Limb (tissue), 2 donors: ENCODE data around the gene BAIAP2.

Experiments
- DNase-seq, 2 donors: peaks; one replicate each; pipeline ENCODE4 v3.0.0-alpha.2; 2016; ENCODE audit errors: extremely low spot score in 2 of 2

Gene BAIAP2

DNA sequence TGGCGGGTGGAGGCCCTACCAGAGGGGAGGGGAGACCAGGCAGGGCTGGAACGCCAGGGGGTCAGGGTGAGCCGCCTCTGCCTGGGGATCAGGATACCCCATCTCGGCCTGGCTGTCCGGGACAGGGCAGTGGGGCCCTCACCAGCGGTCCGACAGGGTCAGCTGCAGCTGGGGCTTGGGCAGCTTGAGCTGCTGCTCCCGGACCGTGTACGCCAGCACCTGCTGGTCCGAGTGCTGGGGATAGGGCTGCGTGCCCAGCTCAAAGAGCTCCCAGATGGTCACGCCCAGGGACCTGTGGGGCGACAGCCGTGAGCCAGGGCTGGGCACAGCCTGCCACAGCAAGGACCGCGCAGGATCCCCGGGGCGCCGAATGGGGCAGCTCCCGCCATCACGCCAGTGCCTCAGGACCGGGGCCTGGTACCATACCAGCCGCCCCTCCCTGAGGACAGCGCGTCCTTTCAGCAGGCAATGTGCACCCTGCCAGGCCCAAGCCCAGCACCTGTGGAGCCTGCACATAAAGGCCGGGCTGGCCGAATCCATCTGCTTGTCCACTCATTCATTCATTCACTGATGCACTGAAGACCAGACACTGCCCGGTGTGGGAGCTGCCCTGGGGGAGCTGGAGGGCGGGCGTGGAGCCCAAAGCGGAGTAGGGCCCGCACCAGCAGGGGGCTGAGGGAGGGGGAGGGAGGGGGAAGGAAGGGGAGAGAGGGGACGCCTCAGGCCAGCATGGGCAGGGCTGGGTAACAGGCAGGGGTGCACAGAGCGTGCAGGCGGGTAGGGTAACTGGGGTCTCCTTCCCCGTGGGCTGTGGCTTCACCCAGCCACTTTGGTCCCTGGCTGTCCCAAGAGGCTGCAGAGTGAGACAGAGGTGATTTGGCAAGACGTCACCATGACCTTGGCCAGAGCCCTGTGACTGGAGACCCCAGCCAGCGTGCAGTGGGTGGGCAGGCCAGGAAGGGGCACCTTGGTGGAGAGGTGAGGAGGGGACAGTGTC lies 88.4 kb downstream of the BAIAP2 start:
- no peak for DNase-seq

- DNase-seq, result no peak
Measured at GRCh38 chr17:81124377-81124776, 89.4 kb downstream of the BAIAP2 start.

GRCh38 chr17:81125573-81126081 lies 90.7 kb downstream of the BAIAP2 start:
- no peak for DNase-seq

- DNase-seq, result no peak
Measured at GRCh38 chr17:81126281-81127132, 91.6 kb downstream of the BAIAP2 start.

DNA sequence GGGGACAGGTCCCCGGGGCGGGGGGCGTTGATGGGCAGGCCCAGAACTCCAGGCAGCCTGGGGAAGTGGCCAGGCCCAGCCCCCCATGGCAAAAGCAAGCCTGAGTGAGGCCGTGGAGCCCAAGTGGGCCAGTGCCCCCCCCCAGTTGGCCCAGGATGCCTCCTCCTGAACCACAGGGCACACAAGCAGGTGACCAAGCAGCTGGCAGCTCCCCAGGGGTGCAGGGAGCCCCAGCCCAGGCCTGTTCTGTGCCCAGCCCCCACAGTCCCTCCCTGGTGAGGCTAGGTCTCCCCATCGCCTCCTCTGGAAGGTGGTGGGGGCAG lies 92.1 kb downstream of the BAIAP2 start:
- DNase-seq, result no peak

- DNase-seq, result no peak
Measured at GRCh38 chr17:81127526-81128177, 92.7 kb downstream of the BAIAP2 start.

DNA sequence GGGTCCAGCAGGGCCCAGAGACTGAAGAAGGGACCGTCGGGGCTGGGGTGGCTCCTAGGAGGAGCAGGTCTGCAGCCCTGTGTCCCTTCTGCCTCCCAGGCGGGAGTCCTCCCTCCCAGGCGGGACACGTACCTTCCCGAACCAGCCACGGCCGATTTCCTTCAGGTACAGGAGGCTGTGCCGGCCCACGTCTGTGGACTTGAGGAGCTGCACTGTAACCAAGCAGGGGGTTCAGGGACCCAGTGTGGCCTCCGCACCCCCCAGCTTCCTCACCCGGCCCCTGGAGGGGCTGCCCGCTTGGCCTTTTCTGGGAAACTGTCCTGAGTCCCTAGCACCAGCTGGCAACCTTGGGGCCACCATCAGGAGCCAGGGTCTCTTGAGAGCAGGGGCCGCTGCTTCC lies 93.4 kb downstream of the BAIAP2 start:
- DNase-seq, result no peak

GRCh38 chr17:81128774-81129173 lies 93.8 kb downstream of the BAIAP2 start:
- no peak for DNase-seq

DNA sequence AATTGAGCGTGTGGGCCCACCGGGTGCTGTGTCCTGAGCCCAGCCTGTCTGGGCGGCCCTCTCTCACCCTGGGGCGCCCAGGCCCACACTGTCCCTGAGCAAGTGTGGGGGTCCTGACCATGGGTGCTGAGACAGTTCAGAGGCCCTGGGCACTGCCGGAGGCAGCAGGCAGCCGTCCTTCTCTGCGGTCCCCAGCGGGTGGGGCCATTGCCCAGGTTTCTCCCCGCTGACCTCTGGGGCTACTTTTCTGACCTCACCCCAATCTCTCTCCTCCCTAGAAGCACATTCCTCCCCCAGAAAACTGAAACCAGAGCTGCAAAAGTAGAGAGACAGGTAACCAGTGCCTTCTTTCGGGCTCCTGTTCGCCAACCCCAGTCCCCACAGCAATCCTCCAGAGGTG lies 94.3 kb downstream of the BAIAP2 start:
- no peak for DNase-seq

- no peak for DNase-seq
Measured at GRCh38 chr17:81129711-81130367, 94.9 kb downstream of the BAIAP2 start.

DNA sequence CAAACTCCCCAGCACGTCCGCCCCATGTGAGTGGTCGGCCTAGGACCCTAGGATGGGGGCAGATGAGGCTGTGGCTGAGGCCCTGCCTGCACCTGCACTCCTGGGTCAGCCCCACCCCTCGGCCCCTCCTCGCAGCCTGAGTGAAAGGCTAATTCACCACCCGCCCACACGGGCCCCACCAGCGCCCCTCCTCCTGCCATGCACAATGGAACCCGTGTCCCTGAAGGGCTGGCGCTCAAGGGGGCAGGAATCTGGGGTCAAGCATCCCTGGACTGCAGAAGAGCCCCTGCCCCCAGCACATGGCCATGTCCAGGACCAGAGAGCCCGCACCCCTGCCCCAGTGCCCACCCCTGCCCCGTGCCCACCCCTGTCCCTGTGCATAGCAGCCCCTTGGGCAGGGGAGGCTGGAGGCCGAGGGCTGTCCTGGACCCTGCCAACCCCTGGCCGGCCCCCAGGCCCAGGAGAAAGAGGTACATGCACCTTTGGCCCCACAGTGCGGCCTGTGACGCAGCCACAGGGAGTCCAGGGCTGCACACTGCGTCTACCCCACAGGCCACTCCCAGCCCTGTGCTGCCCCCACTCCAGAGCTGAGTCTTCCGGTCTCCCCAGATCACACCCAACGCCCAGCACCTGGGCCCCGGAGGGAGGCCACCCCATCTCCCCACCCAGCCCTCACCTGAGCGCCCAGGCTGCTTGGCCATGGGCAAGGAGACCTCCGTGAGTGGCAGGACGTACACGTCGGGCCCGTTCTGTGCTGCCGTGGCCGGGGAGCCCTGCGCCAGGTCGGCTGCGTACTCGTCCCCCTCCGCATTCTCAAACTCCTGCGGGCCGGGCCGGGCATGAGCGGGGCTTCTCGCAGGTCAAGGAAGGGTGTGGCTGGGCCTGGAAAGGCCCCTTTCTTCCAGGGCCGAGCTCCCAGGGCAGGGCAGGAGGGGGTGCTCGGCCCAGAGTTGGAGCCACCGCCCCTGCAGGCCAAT lies 95.7 kb downstream of the BAIAP2 start:
- DNase-seq, result no peak

DNA sequence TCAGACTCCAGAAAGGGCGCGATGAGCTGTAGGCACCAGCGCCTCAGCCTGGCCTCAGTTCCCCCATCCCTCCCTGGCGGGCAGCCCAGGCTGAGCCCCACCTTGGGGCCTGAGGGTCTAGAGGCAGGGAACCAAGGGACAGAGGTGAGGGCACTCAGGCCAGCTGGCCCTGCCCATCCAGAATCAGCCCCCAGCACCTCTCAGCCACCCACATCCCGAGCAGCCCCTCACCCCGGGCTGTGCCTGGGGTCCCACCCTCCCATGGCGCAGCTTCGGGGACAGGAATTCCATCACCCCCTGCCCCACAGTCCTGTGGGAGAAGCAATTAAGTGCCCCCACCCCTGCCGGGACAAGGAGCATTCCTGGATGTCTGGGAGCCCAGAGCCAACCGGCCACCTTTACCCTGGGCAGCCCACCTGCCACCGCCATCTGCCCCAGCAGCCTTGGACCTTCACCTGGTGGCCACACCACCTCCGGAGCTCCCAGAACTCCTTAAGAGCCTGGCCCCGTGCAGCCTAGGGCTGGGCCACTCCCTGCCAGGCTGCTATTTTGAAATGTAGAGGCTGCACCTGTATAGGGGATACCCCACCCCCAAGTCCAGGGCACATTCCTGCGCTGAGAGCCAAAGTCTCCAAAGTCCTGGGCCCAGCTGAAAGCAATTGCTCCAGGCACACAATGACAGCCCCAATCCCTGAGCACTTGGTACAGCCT lies 96.7 kb downstream of the BAIAP2 start:
- no peak for DNase-seq

DNA sequence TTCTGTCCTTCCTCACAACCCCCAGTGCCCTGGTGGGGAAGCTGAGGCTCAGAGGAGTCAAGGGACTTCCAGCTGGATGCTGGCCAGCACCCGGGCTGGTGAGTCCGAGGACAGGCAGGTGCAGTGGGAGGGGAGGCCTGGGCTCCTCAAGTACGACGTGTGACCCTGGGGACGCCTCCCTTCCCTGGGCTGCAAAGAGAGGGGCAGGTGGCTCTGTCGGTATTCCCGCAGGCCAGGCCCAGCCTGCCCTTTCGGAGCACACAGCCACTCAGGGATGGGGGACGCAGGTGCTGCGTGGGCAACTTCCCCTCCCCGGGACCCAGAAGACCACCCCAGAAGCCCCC lies 97.2 kb downstream of the BAIAP2 start:
- no peak for DNase-seq

DNA sequence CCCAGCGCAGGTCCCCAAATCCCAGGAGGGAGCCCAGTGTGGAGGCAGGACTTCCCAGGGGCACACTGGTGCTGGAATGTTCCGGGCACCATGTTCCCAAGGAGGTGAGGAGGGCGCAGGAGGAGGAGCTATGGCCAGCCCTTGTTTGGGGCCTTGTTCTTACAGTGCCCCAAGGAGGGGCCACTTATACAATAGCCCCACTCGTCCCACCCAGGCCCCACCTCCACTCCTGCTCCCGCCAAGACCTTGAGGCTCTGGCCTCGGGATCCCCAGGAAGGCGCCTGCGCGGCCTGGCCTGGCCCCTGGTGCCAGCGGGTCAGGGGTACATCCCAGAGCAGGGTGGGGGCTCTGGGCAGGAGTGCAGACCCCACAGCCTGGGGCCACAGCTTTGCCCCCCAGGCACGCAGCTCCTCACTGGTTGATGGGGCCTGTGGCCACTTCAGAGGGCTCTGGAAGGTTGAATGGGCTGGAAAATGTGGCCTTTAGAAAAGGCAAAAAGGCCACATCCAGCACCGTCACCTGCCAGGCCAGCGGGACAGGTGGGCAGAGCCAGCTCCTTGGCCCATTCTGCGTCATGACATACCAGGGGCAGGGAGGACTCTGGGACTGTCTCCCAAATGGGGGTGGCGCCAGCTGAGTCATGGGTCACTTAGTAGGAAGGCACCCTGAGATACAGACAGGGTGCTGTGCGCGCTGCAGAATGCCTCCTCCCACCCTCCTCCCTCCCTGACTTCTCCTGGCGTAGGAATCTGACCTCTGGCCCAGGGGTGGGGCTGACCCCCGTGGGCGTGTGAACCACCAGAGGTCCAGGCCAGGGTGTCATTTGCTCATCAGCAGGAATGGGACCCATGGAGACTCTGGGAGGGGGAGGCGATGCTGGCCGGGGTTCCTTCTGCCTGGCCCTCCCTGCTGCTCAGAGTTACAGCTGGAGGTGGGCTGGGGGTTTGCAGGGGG lies 98.1 kb downstream of the BAIAP2 start:
- DNase-seq, result no peak

GRCh38 chr17:81134064-81134781 lies 99.3 kb downstream of the BAIAP2 start:
- no peak for DNase-seq

DNA sequence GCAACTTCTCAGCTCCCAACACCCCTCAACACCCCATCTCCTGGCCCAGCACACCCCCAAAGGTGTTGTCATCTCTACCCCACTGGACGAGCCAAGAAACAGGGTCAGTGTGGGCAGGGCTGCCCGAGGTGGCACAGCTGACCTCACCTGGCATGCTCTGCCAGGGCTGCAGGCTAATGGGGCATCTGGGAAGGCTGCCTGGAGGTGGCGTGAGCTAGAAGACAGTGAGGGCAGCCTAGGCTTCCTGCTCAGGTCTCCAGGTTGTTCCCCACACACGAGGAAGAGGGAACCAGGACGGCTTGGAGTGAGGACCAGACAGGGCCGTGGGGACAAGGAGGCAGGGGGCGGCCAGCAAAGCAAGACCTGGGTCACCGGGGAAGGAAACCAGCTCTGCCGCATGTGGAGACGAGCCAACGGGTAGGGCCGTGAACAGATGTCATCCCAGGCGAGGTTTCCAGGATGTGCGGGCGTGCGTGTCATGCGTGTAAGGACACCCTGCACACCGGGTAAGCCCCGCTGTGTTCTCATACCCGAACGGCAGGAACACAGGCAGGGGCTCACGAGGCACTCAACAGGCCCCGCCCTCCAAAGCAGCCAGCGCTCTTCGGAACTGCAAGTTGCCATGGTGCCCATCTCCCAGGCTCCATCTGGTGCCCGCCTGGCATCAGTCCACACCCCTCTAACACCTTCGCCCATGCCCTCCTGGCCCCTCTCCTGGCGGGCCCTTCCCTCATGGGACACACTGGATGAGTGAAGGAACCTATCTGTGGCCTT lies 100.7 kb downstream of the BAIAP2 start:
- DNase-seq, result no peak

GRCh38 chr17:81136366-81136765 lies 101.4 kb downstream of the BAIAP2 start:
- DNase-seq, result no peak
